Measurements from ENCODE around the gene WDR64. TPM values are rescaled to one million over a fixed set of nuclear protein-coding genes. Genes with fewer than 3 reads are reported as not detected.

WDR64 gene
- total RNA-seq, 1 donor from 2014 or later: not detected

GRCh38 chr1:241631674-241632073, 20.4 kb upstream of the WDR64 start:
- DNase-seq: no peak

GRCh38 chr1:241632987-241633386, 19.1 kb upstream of the WDR64 start:
- DNase-seq: no peak

- DNase-seq: no peak
These were observed 16.4 kb upstream of the WDR64 start for GRCh38 chr1:241635556-241636152.

GRCh38 chr1:241636291-241636690, 15.8 kb upstream of the WDR64 start:
- no peak for DNase-seq

- DNase-seq: no peak
These were observed 15.0 kb upstream of the WDR64 start for GRCh38 chr1:241637046-241637590.

- DNase-seq: no peak
These were observed 14.5 kb upstream of the WDR64 start for GRCh38 chr1:241637604-241638003.

GRCh38 chr1:241638099-241638682, 13.9 kb upstream of the WDR64 start:
- DNase-seq: no peak

GRCh38 chr1:241638909-241639622, 13.0 kb upstream of the WDR64 start:
- DNase-seq: no peak

GRCh38 chr1:241639623-241640148, 12.4 kb upstream of the WDR64 start:
- DNase-seq: peak; percentile 61

GRCh38 chr1:241640149-241640866, 11.8 kb upstream of the WDR64 start, which contains the start of the genes CHML and OPN3:
Gene CHML, minus strand, starts transcription at chr1:241640369. Its CDS starts 4,603 bp downstream, at chr1:241635766.
Gene OPN3, minus strand, starts transcription at chr1:241640369. Its CDS starts 115 bp downstream, at chr1:241640254.
- DNase-seq: peak; percentile 89

- DNase-seq: no peak
These were observed 11.0 kb upstream of the WDR64 start for GRCh38 chr1:241640867-241641622.

- no peak for DNase-seq
These were observed 10.1 kb upstream of the WDR64 start for GRCh38 chr1:241641773-241642592.

- no peak for DNase-seq
These were observed 9.5 kb upstream of the WDR64 start for GRCh38 chr1:241642593-241642944.

- DNase-seq: no peak
These were observed 7.8 kb upstream of the WDR64 start for GRCh38 chr1:241644259-241644658.

GRCh38 chr1:241645199-241645598, 6.9 kb upstream of the WDR64 start:
- no peak for DNase-seq

- DNase-seq: no peak
These were observed 5.9 kb upstream of the WDR64 start for GRCh38 chr1:241646201-241646600.

- DNase-seq: no peak
These were observed 4.4 kb upstream of the WDR64 start for GRCh38 chr1:241647658-241648057.

GRCh38 chr1:241648159-241648558, 3.9 kb upstream of the WDR64 start:
- DNase-seq: no peak

- no peak for DNase-seq
These were observed 1.9 kb downstream of the WDR64 start for GRCh38 chr1:241654019-241654418.

- no peak for DNase-seq
These were observed 2.6 kb downstream of the WDR64 start for GRCh38 chr1:241654641-241655040.

Measured in occipital lobe (tissue), 2 donors.